GM12801 (cell line): ENCODE measurements around the gene RNU6-1.

ENCODE experiments used
- TF ChIP-seq, protein P1 (sequence below): IDR thresholded peaks from one replicate; pipeline ENCODE4 v1.5.1; 2011; ENCODE audit warnings: control low read depth; ENCODE audit not compliant: insufficient read length; ENCODE audit errors: extremely low read depth

Gene RNU6-1

DNA sequence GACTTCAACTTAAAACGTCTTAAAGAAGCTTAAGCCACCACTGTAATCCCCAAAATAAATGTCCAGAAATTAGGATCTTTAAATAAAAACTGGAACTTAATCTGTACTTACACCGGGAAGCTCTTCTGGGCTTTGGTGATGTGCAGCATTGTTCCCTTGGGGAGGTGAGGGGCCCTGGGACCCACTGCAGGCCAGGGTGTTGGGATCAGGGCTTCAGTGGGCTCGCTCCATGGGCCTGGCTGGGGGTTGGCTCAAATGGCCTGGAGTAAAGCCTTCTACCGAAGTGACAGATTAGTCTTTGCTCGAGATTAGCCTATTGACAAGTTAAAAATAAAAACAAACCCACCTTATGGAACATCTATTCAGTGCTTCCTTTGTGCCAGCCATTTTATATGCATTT lies 6.1 kb upstream of the RNU6-1 start:
- TF ChIP-seq, protein P1, sequence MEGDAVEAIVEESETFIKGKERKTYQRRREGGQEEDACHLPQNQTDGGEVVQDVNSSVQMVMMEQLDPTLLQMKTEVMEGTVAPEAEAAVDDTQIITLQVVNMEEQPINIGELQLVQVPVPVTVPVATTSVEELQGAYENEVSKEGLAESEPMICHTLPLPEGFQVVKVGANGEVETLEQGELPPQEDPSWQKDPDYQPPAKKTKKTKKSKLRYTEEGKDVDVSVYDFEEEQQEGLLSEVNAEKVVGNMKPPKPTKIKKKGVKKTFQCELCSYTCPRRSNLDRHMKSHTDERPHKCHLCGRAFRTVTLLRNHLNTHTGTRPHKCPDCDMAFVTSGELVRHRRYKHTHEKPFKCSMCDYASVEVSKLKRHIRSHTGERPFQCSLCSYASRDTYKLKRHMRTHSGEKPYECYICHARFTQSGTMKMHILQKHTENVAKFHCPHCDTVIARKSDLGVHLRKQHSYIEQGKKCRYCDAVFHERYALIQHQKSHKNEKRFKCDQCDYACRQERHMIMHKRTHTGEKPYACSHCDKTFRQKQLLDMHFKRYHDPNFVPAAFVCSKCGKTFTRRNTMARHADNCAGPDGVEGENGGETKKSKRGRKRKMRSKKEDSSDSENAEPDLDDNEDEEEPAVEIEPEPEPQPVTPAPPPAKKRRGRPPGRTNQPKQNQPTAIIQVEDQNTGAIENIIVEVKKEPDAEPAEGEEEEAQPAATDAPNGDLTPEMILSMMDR: no peak

DNA sequence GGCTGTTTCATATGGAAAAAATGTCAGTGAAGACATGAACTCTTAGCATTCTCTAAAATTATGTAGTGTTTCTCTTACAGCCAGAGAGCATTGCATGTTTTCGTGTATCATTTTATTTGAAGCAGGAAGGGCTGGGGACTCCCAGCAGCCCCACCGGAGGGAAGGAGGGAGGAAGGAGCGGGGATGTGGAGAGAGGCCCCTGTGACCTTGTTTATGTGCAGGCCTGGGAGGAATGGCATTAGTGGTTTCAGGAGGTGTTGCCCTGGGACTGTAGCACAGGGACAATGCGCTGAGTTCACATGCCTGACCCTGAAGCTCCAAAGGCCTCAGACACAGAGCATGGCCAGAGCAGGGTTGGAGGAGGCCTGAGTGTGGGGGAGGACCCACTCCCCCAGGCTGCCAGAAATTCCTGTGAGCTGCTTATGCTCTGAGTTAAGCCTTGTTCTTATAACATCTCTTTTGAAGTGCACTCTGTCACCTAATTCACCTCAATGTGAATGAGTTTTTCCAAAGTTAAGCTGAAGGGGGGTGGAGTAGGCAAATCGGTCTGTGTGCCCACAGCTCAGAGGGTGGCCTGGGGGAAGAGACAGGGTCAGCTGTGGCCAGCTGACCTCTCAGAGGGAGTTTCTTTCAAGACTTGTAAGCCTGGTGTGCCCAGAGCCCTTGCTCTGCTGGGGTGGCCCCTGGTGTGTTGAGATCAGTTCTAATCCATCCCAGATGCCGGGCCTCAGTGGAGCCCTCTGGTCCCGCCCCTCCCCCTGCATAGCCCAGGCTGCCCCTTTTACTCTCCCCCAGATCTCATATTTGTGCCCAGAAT lies 3.9 kb upstream of the RNU6-1 start:
- TF ChIP-seq, protein P1: no peak

DNA sequence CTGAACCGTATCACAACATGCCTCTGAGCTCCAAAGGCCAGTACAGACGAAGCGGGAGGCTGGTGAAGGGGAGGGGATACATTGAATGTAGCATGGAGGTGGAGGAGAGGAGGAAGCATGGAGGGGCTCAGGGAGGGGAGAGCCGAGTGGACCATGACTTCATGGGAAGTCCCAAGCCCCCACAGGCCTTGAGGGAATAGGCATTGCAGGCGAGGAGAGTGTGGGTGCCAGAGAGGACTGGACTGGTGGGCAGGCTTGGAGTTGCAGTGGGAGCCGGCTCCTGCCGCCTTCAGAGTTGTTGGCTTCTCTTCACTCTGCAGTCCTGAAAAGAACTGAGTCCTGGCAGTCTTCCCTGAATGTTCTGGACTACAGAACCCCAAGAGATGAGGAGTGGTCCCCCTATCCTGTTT lies 3.3 kb upstream of the RNU6-1 start:
- TF ChIP-seq, protein P1: no peak

DNA sequence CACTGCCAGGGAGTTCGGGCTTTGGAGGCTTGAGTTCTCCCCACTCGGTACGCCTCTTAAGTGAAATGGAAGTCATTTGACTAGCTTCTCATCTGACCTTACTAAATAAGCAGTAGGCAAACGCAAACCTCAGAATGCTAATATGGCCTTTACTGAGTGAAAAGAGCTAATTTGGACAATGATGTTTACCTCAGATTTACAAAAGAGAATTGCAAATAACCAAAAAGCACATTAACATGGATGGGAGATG lies 1.6 kb upstream of the RNU6-1 start:
- TF ChIP-seq, protein P1: no peak

DNA sequence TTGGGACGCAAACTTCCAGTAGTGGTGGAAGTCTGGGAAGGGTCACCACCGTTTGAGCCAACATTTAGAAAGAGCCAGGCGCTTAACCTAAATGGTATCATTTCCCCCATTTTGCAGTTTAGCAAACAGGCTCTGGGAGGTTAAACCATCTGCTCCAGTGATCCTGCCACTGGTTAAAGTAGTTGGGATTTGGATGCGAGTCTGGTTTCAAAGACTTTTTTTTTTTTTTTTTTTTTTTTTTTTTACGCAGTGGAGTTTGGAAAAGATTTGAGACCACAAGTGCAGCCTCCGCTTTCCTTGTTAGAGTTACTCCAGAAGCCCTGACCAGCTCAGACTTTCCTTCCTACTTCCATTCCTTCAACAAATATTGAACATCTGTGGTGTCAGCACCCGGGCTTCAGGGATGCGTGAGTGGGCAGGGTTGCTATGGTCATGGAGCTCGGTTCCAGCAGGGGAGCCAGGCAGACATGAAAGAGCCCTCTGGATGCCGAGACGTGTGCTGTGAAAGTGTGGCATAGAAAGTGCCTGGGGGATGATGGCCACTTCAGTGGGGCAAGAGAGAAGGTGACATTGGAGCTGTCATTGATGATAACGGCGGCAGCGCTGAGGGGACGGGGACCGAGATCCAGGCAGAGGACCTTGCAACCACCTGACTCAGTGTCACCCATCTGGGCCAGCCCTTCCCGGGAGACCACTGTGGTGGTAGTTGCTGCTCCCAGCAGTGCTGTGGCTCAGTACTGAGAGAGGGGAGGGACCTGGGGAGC lies 1.1 kb upstream of the RNU6-1 start:
- TF ChIP-seq, protein P1: no peak

DNA sequence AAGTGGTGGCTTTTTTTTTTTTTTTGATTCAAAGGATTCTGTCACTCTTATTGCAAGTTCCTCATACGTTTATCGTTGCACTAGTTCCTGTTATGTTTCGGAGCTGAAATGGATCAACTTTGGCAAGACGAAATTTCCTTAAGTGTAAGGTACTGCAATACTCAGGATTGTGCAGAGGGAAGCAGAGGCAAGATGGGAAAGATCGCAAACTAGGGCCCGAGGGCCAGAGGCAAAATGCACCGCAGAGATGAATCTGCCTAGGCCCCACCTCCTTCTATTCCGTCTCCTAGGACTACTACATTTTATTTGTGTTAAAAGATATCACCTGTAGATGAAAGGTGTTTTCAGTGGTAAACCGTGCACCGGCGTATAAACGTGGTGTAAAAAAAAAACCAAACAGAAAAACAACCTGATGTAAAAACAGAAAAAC lies 331 bp downstream of the RNU6-1 start:
- TF ChIP-seq, protein P1: no peak

DNA sequence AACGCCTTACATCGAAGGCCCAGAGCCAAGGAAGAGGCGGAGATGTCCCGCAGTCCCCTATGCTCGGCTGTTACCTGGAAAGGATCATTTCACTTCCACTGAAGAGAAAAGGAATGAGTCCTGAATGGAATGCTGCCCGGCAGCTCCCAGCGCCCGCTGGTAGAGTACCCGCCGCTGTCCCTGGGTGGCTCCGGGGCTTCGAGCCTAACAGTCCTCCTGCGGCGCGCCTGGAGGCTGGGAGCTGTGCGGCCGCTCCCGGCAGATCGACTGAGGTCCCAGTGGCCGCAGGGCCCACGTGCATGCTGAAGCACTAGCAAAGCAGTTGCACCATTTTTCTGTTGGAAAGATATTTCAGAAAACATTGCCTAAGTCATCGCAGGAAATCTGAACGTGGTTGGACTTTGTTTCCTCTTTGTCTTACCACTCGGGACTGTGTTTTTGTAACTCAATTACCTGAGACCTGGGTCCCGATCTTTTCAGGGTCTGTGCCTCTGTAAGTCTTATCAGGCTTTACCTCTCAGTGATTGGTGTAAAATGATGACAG lies 984 bp downstream of the RNU6-1 start:
- TF ChIP-seq, protein P1: no peak
